GM03348 (cell line): ENCODE data around the gene UBALD2.
A peak's percentile ranks its signal among the peaks of the same experiment; 100 is the strongest.
"Not testable (repeated sequence)": the region's sequence is repeated elsewhere in the genome, so short reads cannot be mapped to it uniquely, and the experiment has no call there.

Experiments used
- DNase-seq: peaks from one replicate; pipeline ENCODE4 v3.0.0; 2012; ENCODE audit warnings: low spot score

Gene UBALD2

DNA sequence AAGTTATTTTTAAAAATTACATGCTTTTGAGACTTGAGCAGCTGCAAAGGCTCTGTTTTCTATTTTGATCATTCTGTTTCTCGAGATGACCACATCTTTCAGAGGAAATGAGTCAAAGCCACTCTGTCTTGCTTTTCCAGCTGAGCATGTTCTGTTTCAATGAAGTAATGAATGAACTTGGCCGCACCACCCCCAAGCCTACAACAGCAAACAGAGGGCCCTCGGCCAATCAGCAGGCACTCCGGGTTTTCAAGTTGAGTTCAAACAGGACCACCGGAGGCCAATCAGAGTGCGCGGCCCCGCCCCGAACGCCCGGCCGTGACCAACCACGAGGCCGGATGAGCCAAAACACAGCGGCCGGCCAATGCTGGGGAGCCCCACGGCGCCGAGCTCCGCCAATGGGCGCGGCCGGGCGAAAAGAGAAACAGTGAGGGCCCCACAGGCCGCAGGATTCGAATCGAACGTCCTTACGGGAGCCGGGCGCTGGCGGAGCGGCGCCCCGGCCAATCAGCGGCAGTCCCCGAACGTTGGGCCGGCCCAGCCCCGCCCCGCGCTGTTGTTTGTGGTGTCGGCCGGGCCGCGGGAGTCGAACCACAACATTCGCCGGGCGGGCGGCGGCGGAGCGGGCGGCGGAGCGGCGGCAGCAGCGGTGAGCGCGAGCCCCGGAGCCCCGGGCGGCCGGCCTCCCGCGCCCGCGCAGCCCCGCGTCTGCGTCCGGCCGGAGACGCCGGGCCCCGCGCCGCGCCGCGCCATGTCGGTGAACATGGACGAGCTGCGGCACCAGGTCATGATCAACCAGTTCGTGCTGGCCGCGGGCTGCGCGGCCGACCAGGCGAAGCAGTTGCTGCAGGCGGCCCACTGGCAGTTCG lies at the start of gene UBALD2:
Gene UBALD2, plus strand, starts transcription at position 594 of the 869 bp plus-strand sequence. Its CDS starts 158 bp downstream, at position 752.
- DNase-seq: peak; percentile 100

DNA sequence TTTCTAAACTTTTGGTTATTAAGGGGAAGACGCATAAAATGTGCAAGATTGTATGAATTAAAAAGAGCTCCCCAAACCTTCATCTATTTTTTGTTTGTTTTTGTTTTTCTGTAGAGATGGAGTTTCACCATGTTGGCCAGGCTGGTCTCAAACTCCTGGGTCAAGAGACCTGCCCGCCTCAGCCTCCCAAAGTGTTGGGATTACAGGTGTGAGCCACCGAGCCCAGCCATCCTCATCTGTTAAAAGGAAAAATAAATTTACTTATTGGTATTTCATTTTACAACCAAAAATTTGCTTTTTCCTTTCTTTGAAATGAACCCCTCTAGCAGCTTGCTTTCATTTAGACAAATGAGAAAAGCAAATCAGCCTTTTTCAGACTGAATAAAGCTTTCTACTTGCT lies 48.1 kb upstream of the UBALD2 start:
- no peak for DNase-seq

DNA sequence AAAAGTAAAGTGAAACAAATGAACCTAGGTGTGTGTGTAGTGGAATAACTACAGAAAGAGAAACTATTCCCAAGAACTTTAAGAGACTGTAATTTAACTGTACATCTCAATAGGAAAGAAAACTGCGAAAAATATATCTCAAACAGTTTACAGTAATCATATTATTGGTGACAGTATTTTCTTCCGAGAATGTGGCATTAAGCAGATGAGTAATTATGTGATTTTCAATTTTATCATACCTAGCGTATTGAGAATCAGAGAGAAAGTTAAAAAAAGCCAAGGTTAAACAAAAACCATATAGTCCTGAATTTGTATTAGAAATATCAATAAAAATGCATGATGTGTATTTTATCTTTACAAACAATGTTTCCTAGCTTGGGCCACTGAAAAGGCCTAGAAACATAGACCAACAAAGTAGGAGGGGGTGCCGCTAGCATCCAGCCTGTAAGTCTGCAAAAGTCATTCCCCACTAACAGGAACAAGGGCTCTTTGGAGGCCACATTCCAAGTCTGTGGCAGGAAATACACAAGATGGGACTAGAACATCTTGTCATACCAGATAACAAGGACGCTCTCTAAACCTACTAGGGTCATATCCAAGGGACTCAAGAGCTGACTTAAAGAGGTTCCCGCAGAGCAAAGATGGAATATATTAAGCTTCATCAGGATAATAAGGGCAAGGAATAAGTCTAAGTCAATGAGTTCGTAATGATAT lies 45.3 kb upstream of the UBALD2 start:
- no peak for DNase-seq

DNA sequence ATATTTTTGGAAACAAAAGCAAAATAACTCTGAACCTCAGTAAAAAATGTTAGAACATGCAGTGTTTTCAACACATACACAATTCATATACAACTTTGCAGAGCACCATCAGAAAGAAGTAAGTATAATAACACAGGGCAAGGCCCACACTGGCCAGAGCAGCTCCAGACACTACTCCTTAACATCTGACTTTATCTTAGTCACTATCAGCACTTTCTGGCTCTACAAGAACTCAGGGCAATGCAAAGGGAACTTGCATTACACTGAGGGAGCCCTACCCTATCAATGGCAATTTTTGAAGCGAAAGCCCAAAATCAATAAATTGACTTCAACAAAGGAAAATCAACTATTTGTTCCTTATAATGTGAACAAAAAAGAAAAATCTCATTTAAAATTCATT lies 41.3 kb upstream of the UBALD2 start:
- no peak for DNase-seq

DNA sequence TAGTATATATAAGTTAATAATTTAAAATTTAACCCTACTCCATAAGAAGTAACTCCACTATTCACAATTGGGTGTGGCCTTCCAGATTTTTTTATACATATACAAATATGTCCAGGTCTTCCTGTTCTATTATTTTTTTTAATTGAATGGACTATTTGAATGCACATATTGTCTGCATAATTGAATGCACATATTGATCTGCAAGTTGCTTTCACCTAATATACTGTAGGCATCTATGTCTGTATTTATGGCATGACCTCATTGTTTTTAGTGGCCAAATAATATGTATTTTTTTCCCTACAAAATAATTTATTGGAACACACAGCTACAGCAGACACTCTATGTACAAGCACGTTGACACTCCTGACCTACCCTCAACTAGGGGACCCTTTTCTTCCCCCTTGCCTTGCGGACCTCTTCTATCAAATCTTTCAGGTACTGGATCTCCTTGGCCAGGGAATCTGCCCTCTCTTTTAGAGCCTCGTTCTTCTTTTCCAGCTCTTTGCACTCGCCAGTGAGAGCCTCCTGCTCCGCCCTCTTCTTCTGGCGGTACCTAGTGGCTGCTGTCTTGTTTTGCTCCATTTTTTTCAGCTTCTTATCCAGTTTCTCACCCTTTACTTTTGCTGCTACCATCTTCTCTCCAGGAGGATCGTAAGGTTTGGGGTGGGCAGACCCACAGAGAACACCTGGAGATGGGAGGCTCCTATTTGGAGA lies 39.6 kb upstream of the UBALD2 start:
- not testable (repeated sequence) for DNase-seq

DNA sequence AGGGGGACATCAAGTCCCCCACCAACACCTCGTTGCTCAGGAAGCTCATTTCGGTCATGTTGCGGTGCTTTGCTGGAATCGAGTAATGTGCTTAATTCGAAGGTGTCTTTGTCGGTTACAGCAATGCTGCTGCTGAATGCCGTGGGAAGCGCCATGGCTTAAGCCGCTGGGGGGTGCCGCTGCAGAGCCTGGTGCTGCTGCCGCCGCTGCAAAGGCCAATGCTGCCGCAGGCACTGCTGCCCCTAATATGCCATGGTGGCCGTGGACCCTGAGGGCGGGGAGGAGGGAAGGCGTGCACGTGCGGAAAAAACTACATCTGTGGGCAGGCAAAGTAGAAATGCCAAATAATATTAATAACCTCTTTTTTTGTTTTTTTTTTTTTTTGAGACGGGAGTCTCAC lies 38.4 kb upstream of the UBALD2 start:
- not testable (repeated sequence) for DNase-seq

DNA sequence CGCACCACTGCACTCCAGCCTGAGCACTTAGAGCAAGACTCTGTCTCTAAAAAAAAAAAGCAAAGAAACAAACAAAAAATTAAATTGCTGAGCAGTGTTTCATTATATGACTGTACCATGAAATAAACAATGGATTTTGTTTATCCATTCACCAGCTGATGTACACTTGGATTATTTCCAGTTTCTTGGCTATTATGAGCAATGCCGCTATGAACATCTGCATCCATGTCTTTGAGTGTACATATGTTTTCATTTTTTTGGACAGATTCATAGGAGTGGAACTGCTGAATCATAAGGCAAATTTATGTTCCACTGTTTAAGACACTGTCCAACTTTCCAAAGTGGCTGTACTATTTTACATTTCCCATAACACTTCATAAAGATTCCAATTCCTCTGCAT lies 32.8 kb upstream of the UBALD2 start:
- DNase-seq: peak; percentile 67

DNA sequence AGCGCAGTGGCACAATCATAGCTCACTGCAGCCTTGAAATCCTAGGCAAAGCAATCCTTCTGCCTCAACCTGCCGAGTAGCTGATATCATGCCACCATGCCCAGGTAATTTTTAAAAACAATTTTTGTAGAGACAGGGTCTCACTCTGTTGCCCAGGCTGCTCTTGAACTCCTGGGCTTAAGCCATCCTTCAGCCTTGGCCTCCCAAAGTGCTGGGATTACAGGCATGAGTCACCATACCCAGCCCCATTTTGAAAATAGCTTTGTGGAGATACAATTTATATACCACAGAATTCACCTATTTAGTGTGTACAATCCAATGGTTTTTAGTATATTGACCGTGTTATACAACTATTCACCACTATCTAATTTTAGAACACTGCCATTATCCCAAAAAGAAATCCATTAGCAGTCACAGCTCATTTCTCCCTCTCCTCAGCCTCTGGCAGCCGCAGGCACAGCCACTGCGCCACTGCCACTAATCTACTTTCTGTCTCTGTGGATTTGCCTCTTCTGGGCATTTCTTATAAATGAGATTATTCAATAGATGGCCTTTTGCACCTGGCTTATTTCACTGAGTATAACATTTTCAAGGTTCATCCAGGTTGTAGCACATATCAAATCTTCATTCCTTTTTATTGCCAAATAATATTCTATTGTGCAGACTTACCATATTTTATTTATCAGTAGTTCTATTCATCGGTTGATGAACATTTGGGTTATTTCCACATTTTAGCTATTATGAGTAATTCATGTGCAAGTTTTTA lies 31.4 kb upstream of the UBALD2 start:
- no peak for DNase-seq

DNA sequence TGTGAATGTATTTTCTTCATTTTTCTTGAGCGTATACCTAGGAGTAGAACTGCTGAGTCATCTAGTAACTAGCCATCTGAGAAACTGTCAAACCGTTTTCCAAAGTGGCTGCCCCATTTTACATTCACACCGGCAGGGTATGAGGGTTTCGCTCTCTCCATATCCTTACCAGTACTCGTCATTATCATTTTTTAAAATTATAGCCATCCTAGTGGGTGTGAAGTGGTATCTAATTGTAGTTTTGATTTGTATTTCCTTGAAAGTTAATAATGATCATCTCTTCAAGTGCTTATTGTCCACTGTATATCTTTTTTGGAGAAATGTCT lies 30.8 kb upstream of the UBALD2 start:
- no peak for DNase-seq

DNA sequence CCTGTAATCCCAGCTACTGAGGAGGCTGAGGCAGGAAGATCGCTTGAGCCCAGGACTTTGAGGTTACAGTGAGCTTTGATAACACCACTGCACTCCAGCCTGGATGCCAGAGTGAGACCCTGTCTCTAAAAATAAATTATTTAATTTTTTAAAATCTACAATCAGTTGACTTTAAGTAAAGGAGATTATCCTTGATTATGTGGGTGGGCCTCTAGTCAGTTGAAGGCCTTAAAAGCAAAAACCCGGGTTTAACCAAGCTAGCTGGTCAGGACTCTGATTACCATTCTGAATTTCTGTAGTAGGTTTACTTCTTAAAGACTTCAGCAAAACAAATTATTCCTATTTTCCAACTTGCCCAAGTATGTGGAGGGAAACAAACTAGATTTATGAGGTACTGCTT lies 29.3 kb upstream of the UBALD2 start:
- DNase-seq: no peak

DNA sequence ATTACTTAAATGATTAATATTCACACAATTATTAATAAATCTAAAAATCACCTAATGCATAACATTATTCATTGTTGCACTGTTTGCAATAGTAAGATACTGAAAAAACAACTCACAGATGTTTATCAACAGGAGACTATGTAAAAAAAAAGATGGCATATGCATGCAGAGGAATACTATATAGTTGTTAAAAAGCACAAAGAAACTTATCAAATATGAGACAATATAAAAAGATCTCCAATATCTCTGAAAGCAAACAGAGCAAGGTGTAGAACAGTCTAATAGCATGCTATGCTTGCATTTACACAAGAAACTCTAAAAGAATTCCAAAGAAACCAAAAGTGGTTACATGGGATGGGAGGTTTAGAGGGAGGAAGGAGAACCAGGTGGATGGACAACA lies 28.5 kb upstream of the UBALD2 start:
- no peak for DNase-seq

DNA sequence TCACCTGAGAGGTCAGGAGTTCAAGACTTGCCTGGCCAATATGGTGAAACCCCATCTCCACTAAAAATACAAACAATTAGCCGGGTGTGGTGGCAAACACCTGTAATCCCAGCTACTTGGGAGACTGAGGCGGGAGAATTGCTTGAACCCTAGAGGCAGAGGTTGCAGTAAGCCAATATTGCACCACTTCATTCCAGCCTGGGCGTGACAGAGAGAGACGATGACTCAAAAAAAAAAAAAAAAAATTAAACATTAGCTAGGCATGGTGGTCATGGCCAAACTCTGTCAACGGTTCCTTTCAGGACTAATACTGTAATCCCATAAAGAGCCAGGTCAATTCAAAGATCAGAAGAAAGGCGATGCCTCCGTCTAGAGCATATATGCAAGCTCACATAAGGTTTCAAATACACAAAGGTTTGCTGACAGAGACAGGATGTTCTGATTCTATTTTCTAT lies 27.3 kb upstream of the UBALD2 start:
- no peak for DNase-seq

DNA sequence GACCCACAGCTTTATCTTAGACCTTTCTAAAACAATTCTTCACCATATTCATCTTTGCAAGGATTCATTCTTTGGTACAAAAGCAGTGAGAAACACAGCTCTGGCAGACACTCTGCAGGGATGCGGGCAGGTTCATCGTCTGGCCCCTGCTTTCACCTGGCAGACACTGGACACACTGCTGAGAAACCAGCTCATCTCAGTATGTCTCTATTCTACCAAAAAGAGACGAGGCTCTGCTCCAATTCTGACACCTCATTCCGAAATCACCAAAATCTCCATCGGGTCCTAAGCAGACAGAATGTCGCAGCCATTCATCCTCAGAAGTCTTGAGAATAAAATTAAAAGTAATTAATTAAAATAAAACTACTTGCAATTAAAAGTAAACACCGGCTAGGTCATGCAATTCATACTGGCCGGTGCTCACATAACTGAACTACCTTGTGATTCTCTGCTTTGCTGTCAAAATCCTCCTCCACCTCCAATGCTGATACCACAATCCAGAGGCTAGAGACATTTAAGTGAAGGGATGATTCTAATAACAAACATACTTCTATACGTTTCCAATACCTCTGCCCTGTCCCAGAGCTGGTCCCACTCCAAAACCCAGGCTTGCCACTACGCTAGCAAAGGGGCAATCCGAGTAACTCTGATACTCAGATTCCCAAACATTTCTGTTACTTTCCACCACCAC lies 26.2 kb upstream of the UBALD2 start:
- no peak for DNase-seq

DNA sequence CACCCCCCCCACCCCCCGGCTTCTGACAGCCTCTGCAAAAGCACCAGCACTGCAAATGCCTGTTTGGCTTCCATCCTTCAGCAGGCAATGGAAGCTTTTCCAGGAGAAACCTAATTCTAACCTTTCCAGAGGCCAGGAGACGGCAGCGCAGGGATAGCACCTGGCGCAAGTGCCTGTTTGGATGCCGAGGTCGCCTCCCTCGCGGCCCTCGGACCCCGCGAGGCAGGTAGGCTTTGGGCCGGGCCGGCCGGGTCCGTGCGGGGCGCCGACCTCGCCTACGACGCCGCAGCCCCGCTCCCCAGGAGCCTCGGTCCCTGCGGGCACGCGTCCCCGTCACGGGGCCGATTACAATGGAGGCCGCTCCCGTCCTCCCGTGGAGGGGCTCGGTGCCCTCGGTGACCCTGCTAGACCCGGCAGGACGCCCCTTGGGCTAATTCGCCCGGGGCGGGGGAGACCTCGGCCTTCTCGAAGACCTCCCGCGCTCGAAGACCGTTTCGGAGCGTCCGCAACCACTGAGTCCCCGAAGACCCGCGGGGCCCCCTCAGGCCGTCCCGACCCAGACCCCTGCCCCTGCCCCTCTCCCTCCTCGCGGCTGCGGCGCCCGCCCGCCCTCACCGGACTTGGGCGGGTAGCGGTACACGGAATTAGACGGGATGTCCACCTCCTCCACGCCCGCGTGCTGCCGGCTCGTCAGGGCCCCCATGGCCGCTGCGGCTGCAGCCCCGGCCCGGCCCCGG lies 25.4 kb upstream of the UBALD2 start:
- DNase-seq: no peak

DNA sequence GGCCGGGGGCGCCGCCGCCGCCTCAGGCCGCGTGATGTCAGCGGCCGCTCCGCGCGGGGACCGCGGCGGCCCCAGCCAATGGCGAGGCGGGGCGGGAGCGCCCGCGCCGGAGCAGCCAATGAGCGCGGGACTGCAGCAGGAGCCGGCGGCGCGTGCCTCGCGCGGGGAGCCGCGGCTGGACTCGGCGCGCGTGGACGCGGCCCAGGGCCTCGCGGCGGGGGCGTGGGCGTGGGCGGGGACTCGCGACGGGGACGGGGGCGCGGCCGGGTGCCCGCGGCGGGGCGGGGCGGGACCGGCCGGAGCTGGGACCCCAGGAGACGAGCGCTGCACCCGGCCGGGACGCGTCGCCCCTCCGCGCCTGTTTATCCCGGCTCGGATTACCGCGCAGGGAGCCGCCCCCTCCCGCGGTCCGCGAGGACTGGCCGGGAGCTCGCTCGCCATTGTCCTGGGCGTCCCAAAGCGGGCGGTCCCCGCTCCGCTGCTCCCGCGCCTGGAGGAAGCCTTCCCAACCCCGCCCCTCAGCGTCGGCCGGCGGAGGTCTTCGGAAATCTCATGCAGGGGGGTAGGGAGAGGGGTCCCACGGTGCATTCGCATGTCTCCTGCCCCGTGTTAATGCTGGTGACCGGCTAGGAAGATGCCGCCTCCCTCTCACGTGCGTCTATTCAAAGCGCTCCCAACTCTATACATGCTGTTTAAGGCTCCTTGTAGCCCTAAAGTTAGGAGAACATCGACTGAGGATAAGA lies 24.5 kb upstream of the UBALD2 start, which contains the start of gene RNF157:
Gene RNF157, minus strand, starts transcription at position 33 of the 743 bp plus-strand sequence. CDS start 253 bp downstream, outside the sequence.
- peak; percentile 93 for DNase-seq

DNA sequence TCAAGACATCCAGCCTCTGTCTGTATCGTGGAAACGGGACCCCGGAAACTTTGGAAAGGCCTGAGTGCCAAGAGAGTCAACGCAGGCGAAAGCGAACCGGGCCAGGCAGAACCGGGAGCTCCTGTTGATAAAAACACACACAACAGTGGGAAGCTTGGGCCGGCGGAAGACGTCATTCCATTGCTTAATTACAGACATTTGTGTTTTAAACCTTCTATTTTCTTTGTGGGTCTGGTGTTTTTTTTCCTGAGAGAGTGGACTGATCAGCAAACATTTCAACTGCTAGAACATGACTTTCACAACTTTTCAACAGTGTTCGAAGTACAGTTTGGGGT lies 24.0 kb upstream of the UBALD2 start:
- peak; percentile 22 for DNase-seq

DNA sequence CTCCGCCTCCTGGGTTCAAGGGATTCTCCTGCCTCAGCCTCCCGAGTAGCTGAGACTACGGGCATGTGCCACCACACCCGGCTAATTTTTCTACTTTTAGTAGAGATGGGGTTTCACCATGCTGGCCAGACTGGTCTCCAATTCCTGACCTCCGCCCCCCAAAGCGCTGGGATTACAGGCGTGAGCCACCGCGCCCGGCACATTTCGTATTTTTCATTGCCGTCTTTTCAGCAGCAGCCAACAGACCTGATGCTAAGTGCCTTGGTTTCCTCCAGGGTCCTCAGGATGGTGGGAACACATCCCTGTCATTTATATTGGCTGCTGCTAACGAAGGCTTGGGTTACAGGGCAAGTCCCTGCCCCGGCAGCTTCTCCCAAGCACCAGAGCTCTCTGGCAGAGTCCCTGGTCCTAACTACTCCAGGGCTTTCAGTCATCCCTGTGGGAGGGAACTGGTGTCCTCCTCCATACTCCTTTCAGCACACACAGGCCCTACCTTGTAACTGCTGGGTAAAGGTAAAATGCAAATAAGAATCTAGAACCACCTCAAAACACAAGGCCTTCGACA lies 23.4 kb upstream of the UBALD2 start:
- DNase-seq: no peak

DNA sequence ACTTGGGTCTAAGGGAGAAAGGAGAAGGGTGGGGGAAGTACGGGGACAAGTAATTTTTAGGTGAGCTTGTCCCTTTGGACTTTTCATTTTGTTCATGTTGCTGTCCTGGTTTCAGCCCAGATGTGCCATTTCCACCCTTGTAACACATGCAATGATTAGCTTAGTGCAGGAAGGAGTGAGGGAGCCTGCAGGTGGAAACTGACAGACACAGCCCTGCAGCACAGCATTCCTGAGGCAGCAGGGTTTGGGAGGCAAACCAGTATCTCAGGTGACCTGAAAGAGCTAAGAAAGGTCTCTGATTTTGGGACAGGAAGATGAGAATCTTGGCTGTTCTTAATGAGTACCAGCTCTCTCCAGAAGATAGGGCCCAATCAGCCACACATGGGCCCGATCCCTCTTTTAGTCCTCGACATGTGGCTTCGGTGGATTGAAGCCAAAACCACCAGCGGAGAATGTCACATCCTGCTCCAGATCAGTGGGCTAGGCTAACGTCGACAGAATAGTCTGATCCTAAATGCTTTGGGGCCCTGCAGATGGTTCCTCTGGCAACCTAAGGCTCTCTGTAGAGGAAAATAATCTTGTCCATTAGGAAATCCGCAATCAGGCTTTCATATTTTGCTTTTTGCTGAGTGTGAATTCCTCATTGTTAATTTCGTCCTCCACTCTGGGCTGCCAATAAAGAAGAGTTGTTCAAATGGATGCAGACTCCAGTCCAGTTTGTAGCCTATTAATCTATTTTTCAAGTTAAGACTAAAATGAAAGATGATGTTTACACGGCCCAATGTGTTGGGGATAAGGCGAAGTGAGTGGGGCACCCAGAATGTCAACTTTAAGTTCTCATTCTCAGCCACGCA lies 21.1 kb upstream of the UBALD2 start:
- DNase-seq: no peak

DNA sequence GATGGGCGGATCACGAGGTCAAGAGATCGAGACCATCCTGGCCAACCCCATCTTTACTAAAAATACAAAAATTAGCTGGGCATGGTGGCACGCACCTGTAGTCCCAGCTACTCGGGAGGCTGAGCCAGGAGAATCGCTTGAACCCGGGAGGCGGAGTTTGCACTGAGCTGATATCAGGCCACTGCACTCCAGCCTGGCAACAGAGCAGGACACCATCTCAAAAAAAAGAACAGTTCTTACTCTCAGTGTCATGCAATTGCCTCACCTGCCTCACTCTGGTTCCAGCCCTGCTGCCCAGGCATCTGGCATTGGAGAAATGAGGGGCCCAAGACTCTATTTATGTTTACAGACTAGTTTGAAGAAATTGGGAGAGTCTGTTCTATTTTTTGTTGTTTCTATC lies 20.4 kb upstream of the UBALD2 start:
- not testable (repeated sequence) for DNase-seq
